ENCODE data around the gene TNNI3K.

The TNNI3K gene

DNA sequence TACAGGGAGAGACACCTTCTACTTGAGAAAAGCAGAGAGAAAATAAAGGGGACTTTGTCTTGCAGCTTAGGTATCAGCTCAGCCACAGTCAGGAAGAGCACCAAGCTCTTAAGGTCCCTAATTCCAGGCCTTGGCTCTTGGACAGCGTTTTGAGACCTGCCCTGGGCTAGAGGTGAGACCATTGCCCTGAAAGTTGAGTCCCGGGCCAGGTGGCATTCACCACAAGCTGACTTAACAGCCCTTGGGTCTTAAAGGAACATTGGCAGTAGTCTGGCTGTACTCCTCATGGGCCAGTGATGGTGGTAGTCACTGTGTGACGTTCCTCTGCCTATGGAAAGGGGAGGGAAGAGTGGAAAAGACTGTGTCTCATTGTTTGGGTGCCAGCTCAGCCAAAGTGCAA is 11.7 kb upstream of the TNNI3K start:
- no peaks in the 10 kb centered on the region for H3F3A ChIP-seq (ENCODE audit: control insufficient read depth, insufficient read depth)
- H3K36me3 ChIP-seq (ENCODE audit: control insufficient read depth, low read length): no peaks in the 10 kb centered on the region
- H4K20me1 ChIP-seq (ENCODE audit: control insufficient read depth, insufficient read depth, low read depth, low read length): no peaks in the 10 kb centered on the region
- no peak overlapping the region for H3K4me2 ChIP-seq (ENCODE audit: low read length)
- H3K27me3 ChIP-seq (ENCODE audit: control insufficient read depth, low read length): no peaks in the 10 kb centered on the region
- TF ChIP-seq EZH2phosphoT487 (IDR thresholded peaks at IDR 0.05; ENCODE audit: borderline replicate concordance, low read length): no peak
- TF ChIP-seq, protein P1, sequence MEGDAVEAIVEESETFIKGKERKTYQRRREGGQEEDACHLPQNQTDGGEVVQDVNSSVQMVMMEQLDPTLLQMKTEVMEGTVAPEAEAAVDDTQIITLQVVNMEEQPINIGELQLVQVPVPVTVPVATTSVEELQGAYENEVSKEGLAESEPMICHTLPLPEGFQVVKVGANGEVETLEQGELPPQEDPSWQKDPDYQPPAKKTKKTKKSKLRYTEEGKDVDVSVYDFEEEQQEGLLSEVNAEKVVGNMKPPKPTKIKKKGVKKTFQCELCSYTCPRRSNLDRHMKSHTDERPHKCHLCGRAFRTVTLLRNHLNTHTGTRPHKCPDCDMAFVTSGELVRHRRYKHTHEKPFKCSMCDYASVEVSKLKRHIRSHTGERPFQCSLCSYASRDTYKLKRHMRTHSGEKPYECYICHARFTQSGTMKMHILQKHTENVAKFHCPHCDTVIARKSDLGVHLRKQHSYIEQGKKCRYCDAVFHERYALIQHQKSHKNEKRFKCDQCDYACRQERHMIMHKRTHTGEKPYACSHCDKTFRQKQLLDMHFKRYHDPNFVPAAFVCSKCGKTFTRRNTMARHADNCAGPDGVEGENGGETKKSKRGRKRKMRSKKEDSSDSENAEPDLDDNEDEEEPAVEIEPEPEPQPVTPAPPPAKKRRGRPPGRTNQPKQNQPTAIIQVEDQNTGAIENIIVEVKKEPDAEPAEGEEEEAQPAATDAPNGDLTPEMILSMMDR (IDR thresholded peaks at IDR 0.05; ENCODE audit: low read depth, low read length, poor library complexity, severe bottlenecking): no peak
- H3K9me3 ChIP-seq (ENCODE audit: control insufficient read depth, insufficient read depth, low read length): no peaks in the 10 kb centered on the region; the same call in 1 of the 2 replicates
- no peak overlapping the region for H3K27ac ChIP-seq (ENCODE audit: low read depth, low read length)
- H3K4me1 ChIP-seq (ENCODE audit: control insufficient read depth, low read length): no peaks in the 10 kb centered on the region
- H3K4me3 ChIP-seq (ENCODE audit: low read length): no peak overlapping the region
- H3K79me2 ChIP-seq (ENCODE audit: control insufficient read depth, low read length): no peaks in the 10 kb centered on the region
- H3K9me2 ChIP-seq (replicated peaks; ENCODE audit: control insufficient read depth, low read length): no peaks in the 10 kb centered on the region

DNA sequence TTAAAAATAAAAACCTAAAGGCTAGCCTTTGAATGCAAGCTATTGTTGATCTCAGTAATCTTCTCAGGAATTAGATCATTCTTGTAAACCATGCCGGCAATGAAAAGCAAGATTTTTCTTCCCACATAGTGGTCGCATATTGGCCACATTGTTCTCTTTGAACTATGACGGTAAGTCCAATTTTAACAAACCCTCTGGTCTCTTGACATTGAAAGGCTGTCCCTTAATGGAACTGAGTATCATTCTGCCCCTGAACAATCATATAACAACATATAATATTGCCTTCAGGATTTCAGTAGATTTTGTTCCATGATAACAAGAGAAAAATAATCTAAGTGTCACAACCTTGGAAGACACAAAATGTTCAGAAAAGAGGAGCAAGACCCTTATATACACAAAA is 1.3 kb downstream of the TNNI3K start:
- no peaks in the 10 kb centered on the region for H3K79me2 ChIP-seq (ENCODE audit: control insufficient read depth, low read length)
- no peaks in the 10 kb centered on the region for H3F3A ChIP-seq (ENCODE audit: control insufficient read depth, insufficient read depth)
- H3K27me3 ChIP-seq (ENCODE audit: control insufficient read depth, low read length): no peaks in the 10 kb centered on the region
- no peaks in the 10 kb centered on the region for H3K4me1 ChIP-seq (ENCODE audit: control insufficient read depth, low read length)
- no peaks in the 10 kb centered on the region for H3K9me2 ChIP-seq (replicated peaks; ENCODE audit: control insufficient read depth, low read length)
- no peak overlapping the region for H3K27ac ChIP-seq (ENCODE audit: low read depth, low read length)
- H4K20me1 ChIP-seq (ENCODE audit: control insufficient read depth, insufficient read depth, low read depth, low read length): no peaks in the 10 kb centered on the region
- no peaks in the 10 kb centered on the region for H3K9me3 ChIP-seq (ENCODE audit: control insufficient read depth, insufficient read depth, low read length)
- no peaks in the 10 kb centered on the region for H3K36me3 ChIP-seq (ENCODE audit: control insufficient read depth, low read length)
- no peak overlapping the region for H3K4me2 ChIP-seq (ENCODE audit: low read length)
- TF ChIP-seq, protein P1 (IDR thresholded peaks at IDR 0.05; ENCODE audit: low read depth, low read length, poor library complexity, severe bottlenecking): no peak
- TF ChIP-seq EZH2phosphoT487 (IDR thresholded peaks at IDR 0.05; ENCODE audit: borderline replicate concordance, low read length): no peak
- no peak overlapping the region for H3K4me3 ChIP-seq (ENCODE audit: low read length)

DNA sequence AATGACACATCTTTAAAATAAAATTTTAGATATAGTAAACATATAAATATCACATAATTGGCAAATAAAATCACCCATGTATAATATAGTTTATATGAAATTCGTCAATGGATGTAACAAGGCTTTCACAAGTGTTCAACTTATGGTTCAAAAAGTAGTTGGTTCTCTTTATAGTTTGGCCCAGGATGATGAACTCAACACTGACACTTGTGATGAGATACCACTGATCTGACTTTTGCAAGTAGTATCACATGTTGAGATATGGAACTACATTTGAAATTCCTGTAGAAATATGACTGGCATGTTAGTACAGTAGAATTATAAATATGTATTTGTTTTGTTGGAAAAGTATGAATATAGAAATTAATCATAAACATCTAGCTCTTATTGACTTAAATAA is 1.8 kb downstream of the TNNI3K start:
- no peak for TF ChIP-seq EZH2phosphoT487 (IDR thresholded peaks at IDR 0.05; ENCODE audit: borderline replicate concordance, low read length)
- TF ChIP-seq, protein P1 (IDR thresholded peaks at IDR 0.05; ENCODE audit: low read depth, low read length, poor library complexity, severe bottlenecking): no peak
- H3K4me1 ChIP-seq (ENCODE audit: control insufficient read depth, low read length): no peaks in the 10 kb centered on the region
- H3K27me3 ChIP-seq (ENCODE audit: control insufficient read depth, low read length): no peaks in the 10 kb centered on the region
- no peaks in the 10 kb centered on the region for H4K20me1 ChIP-seq (ENCODE audit: control insufficient read depth, insufficient read depth, low read depth, low read length)
- H3K4me3 ChIP-seq (ENCODE audit: low read length): no peak overlapping the region
- H3K27ac ChIP-seq (ENCODE audit: low read depth, low read length): no peak overlapping the region
- H3K9me2 ChIP-seq (replicated peaks; ENCODE audit: control insufficient read depth, low read length): no peaks in the 10 kb centered on the region
- H3F3A ChIP-seq (ENCODE audit: control insufficient read depth, insufficient read depth): no peaks in the 10 kb centered on the region
- H3K4me2 ChIP-seq (ENCODE audit: low read length): no peak overlapping the region
- H3K9me3 ChIP-seq (ENCODE audit: control insufficient read depth, insufficient read depth, low read length): no peaks in the 10 kb centered on the region
- H3K36me3 ChIP-seq (ENCODE audit: control insufficient read depth, low read length): no peaks in the 10 kb centered on the region
- no peaks in the 10 kb centered on the region for H3K79me2 ChIP-seq (ENCODE audit: control insufficient read depth, low read length)

DNA sequence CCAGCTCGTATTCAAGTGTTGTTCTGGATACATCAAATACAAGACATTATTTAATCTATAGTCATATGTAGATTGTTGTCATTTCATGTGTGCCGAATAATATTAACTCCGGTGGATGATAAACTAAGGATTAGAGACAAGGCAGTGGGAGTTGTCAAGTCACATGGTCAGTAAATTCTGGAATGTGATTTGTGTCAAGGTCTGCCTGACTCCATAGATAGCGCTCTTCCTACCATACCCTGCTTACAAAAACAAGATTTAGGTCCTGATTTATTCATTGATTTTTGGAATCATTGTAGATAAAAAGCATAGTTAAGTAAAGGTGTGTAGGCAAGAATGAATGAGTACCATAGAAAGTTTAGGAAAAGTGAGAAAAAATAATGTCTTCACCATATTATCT is 2.6 kb downstream of the TNNI3K start:
- no peaks in the 10 kb centered on the region for H3K36me3 ChIP-seq (ENCODE audit: control insufficient read depth, low read length)
- H3K27ac ChIP-seq (ENCODE audit: low read depth, low read length): no peak overlapping the region
- TF ChIP-seq, protein P1 (IDR thresholded peaks at IDR 0.05; ENCODE audit: low read depth, low read length, poor library complexity, severe bottlenecking): no peak
- no peak for TF ChIP-seq EZH2phosphoT487 (IDR thresholded peaks at IDR 0.05; ENCODE audit: borderline replicate concordance, low read length)
- no peak overlapping the region for H3K4me3 ChIP-seq (ENCODE audit: low read length)
- no peak overlapping the region for H3K4me2 ChIP-seq (ENCODE audit: low read length)
- no peaks in the 10 kb centered on the region for H4K20me1 ChIP-seq (ENCODE audit: control insufficient read depth, insufficient read depth, low read depth, low read length)
- no peaks in the 10 kb centered on the region for H3F3A ChIP-seq (ENCODE audit: control insufficient read depth, insufficient read depth)
- no peaks in the 10 kb centered on the region for H3K9me2 ChIP-seq (replicated peaks; ENCODE audit: control insufficient read depth, low read length)
- no peaks in the 10 kb centered on the region for H3K4me1 ChIP-seq (ENCODE audit: control insufficient read depth, low read length)
- no peaks in the 10 kb centered on the region for H3K27me3 ChIP-seq (ENCODE audit: control insufficient read depth, low read length)
- H3K9me3 ChIP-seq (ENCODE audit: control insufficient read depth, insufficient read depth, low read length): no peaks in the 10 kb centered on the region
- no peaks in the 10 kb centered on the region for H3K79me2 ChIP-seq (ENCODE audit: control insufficient read depth, low read length)

All from DOHH2 (cell line).